ENCODE results near the gene EPC2.

GRCh38 chr2:148704247-148704646 is 59.7 kb downstream of the EPC2 start:
- TF ChIP-seq, protein P1, sequence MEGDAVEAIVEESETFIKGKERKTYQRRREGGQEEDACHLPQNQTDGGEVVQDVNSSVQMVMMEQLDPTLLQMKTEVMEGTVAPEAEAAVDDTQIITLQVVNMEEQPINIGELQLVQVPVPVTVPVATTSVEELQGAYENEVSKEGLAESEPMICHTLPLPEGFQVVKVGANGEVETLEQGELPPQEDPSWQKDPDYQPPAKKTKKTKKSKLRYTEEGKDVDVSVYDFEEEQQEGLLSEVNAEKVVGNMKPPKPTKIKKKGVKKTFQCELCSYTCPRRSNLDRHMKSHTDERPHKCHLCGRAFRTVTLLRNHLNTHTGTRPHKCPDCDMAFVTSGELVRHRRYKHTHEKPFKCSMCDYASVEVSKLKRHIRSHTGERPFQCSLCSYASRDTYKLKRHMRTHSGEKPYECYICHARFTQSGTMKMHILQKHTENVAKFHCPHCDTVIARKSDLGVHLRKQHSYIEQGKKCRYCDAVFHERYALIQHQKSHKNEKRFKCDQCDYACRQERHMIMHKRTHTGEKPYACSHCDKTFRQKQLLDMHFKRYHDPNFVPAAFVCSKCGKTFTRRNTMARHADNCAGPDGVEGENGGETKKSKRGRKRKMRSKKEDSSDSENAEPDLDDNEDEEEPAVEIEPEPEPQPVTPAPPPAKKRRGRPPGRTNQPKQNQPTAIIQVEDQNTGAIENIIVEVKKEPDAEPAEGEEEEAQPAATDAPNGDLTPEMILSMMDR (IDR thresholded peaks at IDR 0.05), result no peak
- no peak for TF ChIP-seq EZH2 (IDR thresholded peaks at IDR 0.05; ENCODE audit: borderline replicate concordance, insufficient read depth, low read depth, low read length, poor library complexity, severe bottlenecking)
